GM20000 (cell line): ENCODE data around the gene DYNLT2B.

ENCODE experiments used
- DNase-seq: peaks from one replicate; pipeline ENCODE4 v3.0.0; 2012; ENCODE audit warnings: low spot score
- CTCF ChIP-seq: IDR thresholded peaks from 2 replicates; pipeline ENCODE4 v1.5.1; 2012; ENCODE audit warnings: mild to moderate bottlenecking, control low read depth; ENCODE audit errors: extremely low read depth, missing control alignments

Gene DYNLT2B

GRCh38 chr3:196280689-196281440 lies 37.2 kb downstream of the DYNLT2B start:
- peak; percentile 59 for DNase-seq
- no peak for TF ChIP-seq CTCF

GRCh38 chr3:196275126-196275525 lies 42.9 kb downstream of the DYNLT2B start:
- no peak for DNase-seq
- TF ChIP-seq CTCF: no peak

GRCh38 chr3:196274585-196274984 lies 43.5 kb downstream of the DYNLT2B start:
- DNase-seq: peak; percentile 86

GRCh38 chr3:196273655-196274054 lies 44.4 kb downstream of the DYNLT2B start:
- DNase-seq: no peak
- TF ChIP-seq CTCF: no peak

More at GRCh38 chr3:196274585-196274984, 43.5 kb downstream of the DYNLT2B start:
- no peak for TF ChIP-seq CTCF

- TF ChIP-seq CTCF: no peak
- DNase-seq: no peak
Observed at GRCh38 chr3:196272826-196273225, 45.2 kb downstream of the DYNLT2B start.

GRCh38 chr3:196270499-196270898 lies 47.5 kb downstream of the DYNLT2B start:
- no peak for TF ChIP-seq CTCF
- DNase-seq: no peak

- no peak for DNase-seq
- TF ChIP-seq CTCF: no peak
Observed at GRCh38 chr3:196268284-196269163, 49.5 kb downstream of the DYNLT2B start.
